Measurements from ENCODE around the gene ZNF492.
"Not testable (repeated sequence)": the region's sequence is repeated elsewhere in the genome, so short reads cannot be mapped to it uniquely, and the experiment has no call there.

Gene ZNF492

DNA sequence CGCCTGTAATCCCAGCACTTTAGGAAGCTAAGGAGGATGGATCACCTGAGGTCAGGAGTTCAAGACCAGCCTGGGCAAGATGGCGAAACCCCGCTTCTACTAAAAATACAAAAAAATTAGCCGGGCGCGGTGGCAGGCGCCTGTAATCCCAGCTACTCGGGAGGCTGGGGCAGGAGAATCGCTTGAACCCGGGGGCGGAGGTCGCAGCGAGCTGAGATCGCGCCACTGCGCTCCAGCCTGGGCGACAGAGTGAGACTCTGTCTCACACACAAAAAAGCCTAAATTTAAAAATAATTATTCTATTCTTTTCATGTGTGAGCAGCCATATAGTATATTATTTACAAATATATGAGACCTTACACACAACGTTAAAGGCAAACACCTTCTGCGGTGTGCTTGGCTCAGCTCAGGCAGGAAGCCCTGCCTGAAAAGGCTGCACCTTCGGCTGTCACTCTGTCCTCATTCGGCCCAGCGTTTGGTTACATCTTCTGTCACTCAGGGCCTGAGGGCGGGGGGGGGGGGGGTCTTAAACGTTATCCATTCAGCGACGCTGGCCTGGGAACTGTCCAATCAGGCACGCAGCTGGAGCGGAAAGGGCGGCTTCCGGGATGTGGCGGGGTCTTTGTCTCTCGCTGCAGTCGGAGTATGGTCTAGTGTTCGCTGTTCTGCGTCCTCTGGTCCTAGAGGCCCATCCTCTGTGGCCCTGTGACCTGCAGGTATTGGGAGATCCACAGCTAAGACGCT lies at the start of gene ZNF492:
Gene ZNF492, plus strand, starts transcription at position 619 of the 744 bp plus-strand sequence. CDS start 19,076 bp downstream, outside the sequence.
- DNase-seq (ENCODE audit: low spot score), result peak; percentile 93

DNA sequence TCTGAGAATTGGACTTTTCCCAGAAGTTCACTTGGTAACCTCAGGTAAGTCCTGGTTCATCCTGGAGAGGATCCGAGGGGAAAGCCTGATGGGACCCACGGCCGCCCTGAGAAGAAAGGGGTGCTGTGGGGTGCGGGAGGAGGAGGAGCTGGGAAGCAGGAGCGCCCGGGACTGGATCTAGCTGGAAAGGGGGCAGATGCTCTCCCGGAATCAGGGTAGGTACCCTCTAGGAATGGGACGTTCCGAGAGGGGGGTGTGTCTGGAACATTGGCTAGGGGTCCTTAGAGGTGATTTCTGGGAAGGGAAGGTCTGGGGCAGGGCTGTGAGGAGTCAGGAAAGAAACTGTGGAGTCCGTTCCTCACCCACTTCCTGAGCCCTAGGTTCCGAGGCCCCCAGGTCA lies 38.7 kb upstream of the ZNF492 start:
- no peak for DNase-seq (ENCODE audit: low spot score)

DNA sequence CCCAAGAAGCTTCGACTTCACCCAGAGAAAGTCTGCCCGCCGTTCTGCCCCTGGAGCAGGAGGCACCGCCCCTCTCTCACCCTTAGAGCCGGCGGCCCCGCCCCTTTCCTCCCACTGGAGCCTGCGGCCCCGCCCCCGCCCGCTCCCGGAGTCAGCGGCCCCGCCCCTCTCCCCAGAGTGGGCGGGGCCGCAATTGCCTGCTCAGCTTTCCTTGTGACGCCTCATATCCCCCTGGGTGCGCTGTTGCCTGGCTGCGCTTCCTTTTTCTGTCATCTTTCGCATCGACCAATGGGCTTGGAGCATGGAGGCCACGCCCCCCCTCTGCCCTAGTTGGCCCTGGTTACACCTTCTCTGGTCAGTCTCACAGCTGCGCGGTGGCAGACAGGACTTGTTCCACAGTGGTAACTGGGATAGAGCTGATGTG lies 38.2 kb upstream of the ZNF492 start:
- DNase-seq (ENCODE audit: low spot score), result peak; percentile 45

DNA sequence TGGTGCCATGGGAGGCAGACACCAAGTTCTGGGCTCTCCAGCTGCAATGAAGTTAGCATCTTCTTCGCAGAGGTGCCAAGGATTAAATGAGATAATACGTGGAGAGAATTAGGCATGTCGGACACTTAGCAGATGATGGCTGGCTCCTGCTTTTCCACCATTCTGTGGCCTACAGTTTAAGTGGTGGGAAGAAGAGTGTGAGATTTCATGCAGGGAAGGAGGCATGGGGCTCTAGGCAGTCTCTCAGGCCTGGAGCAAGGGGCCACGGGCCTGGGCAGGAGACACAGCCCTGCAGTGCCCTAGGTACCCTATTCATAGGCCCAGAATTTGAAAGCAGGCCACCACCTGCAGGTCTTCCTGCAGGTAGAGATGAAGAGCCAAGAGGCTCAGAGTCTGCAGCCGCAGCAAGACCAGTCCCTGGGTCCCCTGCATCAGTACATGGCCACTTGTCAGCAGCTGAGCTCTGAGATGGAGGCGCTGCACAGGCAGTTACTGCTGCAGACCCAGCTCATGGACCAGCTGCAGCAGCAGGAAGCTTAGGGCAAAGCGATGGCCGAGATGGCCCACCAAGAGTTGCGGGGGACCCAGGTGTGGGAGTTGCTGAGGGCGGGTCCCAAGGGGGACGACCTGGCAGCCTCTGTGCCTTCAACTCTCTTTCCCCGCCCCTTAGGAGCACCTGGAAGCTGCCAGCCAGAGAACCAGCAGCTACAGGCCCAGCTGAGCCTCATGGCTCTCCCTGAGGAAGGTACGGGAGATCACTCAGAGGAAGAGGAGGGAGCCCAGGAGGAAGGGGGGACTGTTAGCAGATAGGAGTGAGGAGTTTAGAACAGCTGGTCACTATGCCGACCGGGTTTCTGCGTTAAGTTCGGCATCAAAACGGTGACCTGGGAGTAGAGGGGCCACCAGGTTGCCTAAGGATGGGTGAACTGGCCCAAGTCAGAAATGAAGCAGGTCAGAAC lies 33.2 kb upstream of the ZNF492 start:
- no peak for DNase-seq (ENCODE audit: low spot score)

DNA sequence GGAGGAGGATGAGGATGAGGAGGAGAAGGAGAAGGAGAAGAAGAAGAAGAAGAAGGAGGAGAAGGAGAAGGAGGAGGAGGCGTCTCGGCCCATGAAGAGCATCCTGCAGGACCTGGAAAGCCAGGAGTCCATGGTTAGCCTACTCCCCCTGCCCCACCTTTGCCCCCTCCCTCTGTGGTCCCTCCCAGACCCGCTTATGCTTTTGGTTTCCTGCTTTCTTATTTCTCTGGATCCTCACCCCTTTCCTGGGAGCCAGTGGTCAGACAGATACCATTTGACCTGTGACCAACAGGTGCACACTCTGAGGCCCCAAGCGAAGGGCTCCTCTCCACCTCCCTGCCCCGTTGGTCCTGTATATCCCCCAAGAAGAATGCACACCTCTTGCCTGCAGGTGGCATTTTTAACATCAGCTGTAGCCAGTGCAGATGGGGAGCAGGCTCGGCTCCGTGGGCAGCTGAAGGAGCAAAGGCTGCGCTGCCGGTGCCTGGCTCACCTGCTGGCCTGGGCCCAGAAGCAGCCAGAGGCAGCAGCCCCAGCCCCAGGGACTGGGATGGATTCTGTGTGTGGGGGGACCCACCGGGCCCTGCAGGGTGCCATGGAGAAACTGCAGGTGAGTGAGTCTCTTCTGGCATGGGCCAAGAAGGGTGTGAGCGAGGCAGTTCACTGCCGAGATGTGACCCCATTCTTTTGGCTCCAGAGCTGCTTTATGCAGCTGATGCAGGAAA lies 32.1 kb upstream of the ZNF492 start:
- no peak for DNase-seq (ENCODE audit: low spot score)

DNA sequence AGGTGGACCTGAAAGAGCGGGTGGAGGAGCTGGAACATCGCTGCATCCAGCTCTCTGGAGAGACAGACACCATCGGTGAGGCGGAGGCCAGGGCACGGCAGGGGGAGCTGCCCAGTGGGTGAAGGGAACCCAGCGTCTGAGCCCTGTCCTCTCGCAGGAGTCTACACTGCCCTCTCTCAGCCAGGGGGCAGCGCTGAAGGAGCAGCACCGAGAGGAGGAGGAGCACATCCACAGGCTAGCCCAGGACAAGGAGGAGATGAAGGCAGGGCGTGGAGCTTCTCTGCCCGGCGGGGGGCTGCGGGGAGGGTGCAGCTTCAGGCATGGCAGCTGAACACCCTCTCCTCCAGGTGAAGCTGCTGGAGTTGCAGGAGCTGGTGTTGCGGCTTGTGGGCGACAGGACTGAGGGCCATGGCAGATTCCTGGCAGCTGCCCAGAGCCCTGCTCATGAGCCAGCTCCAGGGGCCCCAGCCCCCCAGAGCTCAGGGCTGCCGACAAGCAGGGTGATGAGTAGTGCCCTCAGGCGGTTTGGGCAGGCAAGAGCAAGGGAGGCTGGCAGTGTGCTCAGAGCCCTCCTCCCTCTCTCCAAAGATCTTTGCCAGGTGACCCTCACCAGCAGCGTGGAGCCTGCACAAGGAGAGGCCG lies 31.4 kb upstream of the ZNF492 start:
- DNase-seq (ENCODE audit: low spot score), result no peak

DNA sequence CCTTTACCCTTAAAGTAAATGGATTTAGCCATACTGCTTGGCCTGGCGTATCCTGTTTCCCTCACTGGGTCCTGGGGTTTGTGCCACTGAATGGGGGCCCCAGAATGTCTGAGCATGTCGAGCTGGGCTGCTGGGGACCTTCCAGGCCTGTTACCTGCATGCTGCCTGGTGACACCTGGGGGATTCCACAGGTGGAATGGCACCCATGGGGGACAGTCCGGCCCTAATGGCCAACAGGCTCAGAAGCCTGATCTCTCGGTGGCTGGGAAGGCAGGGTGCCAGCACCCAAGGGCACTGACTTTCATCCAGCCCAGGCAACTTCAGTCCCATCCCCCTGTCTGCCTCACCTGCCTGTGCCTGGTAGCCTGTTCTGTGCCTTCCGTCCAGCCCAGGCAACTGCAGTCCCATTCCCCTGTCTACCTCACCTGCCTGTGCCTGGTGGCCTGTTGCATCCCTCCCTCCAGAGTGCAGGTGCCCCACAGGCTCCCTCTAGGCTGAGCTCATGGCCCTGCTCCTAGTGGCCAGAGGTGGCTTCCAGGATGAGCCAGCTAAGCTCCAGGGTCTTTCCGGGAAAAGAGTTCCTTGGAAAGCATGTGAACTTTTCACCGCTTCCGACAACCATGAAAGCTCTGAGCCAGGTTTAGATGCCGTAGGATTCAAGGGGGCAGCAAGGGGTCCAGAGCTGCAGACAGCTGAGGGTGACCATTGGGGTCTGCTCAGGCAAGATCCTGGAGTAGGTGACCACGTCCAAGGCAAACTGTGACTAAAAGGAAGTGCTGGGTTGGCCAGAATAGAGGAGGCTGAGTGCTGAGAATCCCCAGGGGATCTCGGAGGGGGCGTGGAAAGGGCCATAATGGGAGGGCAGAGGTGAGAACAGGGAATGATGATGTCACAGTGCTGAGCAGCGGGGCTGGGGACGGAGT lies 30.3 kb upstream of the ZNF492 start:
- DNase-seq (ENCODE audit: low spot score), result no peak

DNA sequence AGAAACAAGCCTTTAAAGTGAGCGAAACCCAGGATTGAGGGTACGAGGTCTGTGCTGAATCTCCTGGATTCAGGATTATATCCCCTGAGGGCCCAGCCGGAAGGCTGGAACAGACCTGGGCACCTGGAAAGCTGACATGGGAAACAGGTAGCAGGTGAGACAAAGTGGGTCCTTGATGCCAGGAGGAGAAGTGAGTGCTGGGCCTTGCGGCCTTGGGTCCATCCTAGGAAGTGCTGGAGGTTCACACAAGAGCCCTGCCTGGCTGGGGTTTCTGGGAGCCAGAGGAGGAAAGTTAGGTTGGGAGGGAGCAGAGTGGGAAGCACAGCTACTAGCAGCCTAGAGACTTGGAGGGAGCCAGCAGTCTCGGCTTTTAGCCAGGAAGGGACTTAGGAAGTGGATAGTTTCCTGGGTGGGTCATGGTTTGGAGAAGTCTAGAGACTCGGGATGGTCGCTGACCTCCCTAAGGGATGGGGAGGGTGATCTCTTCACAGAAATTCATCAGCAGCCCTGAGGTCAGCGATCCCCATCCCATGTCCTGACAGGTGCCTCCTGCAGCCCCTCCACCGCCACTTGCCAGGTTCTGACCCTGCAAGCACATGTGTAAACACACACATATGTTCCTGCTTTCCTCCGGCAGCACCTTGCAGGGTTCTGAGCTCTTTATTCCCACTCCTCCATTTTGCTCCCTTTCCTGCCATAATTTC lies 29.4 kb upstream of the ZNF492 start:
- DNase-seq (ENCODE audit: low spot score), result no peak

DNA sequence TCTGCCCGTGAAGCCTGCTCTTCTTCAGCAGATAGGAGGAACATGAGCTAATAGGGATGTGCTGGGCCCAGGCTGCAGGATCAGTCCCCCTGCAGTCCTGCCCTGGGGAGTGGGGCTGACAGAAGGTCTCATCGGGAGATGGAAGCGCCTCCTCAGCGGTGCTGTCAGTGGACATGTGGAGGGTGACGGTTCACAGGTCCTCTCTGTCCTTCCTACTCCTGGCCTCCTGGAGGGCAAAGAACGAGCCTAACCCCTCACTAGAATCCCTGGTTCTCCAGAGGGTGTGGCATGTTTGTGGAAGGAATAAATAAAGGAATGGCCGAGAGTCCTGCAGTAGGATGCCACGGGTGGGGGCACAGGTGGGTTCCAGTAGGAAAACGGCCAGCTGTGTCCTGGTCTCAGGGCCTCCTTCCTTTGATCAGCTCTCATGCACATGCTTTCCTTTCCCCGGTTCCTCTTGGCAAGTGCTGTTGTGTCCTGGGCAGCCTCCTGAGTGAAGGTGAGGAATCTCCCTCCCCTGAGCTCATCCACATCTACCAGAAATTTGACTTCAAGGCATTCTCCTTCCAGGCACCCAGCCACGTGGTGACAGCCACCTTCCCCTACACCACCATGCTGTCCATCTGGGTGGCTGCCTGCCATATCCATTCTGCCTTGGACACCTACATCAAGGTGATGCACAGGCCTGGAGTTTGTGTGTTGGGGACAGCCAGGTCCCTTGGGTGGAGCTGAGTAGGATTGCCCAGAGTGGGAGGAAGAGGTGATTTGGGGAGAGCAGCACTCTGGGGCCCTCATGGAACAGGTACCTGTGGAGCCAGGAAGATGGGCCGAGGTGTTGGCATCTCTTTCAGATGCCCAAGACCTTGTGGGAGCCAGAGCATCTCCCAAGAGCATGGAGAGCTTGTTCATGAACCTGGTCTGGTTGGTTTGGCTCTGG lies 28.6 kb upstream of the ZNF492 start:
- DNase-seq (ENCODE audit: low spot score), result no peak

DNA sequence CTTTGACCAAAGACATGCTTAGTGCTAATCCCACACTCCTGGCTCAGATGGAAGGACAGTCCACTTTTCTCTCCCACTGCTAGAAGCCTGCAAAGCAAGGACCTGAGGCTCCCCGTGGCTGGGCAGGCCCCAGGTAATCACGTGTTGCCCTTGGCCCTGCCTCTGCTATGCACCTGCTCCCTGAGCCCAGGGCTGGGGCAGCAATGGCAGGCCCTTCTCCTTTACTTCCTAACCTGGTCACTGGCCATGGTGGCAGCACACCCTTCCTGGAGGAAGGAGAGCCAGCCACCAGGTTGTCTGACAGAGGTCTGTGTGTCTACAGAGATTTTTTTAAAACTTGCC lies 27.9 kb upstream of the ZNF492 start:
- no peak for DNase-seq (ENCODE audit: low spot score)

DNA sequence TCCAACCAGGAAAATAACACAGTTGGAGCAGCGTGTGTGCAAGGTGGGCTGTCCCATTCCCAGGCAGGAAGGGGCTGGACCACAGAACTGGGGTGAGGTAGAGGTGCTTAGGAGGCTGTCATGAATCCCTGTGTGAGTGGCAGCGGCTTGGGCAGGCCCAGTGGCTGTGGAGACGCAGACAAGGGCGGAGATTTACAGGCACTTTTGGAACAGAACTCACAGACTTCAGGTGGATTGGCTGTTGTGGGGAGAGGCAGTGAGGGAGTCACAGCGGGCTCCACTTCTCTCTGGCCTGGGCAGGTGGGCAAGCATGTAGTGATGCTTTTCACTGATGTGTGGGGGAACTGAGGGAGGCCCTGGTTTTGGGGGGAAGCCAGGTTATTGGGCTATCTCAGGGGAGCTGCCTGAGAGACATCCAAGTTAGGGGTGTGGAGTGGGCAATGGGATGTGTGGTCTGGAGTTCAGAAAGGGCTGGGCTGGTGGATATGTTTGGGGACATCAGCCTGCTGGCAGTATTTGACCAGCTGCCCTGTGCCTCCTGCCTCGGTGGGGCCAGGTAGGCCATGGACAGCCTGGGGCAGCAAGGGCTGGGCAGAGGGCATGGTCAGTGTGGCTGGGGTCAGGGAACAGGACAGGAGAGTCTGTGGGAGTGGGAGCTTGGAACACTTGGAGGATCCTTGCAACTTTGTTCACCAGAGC lies 27.0 kb upstream of the ZNF492 start:
- DNase-seq (ENCODE audit: low spot score), result no peak

DNA sequence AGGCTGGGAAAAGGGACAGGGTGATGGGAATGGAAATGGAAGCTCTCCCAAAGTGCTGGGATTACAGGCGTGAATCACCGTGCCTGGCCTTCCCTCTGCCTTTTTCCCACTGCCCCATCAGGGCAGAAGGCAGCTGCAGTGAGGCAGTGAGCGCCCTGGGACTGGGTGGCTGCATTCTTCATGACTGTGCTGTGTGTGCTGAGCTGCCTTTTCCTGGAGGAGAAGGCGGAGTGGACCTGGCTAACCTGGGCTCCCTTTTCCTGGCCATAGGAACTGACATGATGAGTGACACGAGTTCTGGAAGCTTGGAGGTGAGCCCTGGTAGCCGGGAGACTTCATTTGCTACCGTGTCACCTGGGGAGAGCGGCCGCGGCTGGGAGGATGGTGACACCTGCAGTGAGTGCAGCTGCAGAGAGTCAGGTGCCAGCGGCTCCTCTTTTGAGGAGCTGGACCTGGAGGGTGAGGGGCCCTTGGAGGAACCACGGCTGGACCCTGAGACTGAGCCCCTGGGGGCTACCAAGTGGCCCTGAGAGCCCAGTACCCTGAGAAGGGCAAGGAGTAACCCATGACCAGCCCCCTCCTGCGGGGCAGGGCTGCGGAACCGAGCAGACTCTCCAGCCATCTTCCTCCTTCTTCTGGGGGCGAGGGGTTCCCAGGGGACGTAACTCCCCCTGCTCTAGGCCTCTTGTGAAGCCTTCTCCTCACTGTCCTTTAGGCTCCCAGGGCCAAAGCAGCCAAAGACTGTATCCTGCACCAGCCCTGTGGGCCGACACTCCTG lies 26.3 kb upstream of the ZNF492 start:
- DNase-seq (ENCODE audit: low spot score), result no peak

DNA sequence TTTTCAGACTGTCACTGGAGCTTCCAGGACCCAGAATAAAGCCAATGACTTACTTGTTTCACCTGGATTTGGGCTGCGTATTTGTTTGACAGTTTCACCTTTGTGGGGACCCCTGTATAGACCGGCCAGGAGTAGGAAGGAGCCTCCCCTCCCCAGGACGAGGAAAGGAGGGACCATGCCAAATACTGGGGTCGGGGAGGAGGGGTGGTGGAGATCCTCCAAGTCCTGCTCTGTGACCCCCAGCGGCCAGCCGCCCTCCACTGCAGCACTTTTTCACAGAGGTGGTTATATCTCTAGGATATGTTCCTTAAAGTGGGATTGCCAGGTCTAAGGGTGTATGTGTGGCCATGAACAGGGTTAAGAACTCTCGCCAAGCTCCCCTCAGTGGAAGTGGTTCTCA lies 25.7 kb upstream of the ZNF492 start:
- no peak for DNase-seq (ENCODE audit: low spot score)

DNA sequence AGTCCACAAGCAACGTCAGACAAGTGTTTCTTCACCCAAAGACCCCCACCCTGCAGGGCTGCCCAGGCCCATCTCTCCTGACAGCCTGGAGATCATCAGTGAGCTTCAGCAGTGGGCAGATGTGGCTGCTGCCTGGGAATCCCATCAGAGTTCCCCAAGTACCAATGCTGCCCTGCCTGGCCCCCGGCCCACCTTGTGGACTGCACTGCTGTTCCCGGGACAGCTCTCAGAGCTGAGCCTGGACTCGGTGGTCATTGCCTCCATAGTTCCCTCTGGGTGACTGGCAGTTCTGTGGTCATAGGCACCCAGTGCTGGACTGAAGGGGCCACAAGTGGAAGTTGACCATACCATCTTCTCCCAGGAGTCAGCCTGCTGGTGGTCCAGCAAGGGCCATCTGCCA lies 24.5 kb upstream of the ZNF492 start:
- no peak for DNase-seq (ENCODE audit: low spot score)

DNA sequence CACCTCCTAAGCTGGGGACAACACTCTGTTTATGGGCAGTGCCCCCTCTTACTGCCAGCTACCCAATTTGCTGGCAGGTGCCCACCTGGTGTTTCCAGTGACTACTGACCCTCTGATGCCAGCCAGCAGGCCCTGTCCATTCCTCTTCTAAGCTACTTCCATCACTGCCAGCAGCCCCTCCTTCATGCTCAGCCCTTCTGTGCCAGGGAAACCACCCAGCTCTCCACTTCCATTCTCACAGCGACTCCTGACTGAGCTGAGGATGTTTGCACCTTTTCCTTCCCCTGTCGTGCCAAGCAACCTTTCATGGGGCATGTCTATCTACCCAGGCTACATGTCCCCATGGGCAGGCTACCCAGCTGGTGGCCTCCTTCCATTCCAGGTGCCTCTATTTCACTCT lies 24.0 kb upstream of the ZNF492 start:
- DNase-seq (ENCODE audit: low spot score), result no peak

DNA sequence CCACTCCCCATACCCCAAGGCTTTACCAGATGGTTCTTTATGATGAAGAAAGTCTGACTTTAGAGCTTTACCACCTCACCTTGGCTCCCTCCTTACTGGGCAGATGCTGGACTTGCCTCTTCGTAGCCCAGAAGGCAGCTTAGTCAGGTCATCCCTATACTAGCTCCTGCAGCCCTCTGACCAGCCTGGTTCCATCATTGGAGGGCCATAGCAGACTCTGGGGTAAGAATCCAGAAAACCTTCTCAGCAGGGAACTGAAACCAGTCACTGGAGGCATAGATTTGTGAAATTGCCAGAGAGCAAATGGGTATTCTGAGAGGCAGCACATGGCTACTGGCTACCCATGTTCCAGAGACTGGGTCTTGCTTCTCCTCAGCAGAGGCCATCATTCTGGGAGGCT lies 21.8 kb upstream of the ZNF492 start:
- DNase-seq (ENCODE audit: low spot score), result no peak

DNA sequence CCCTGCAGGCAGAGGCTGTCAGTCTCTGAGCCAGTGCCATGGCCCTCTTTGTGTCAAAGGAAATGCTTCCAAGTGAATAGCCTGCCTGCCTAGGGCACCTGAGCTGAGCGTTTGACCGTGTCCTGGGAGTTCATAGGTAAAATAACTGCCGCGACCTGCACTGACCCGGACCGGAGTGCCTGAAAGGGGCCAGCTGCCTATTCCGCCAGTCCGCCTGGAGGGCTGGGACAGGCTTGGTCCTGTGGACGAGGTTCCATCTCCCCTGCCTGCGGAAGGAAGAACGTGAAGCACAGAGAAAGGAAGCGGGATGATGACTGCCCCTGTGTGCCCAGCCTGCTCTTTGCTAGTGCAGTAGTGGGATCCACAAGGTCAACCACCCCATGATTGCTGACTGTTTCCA lies 17.5 kb upstream of the ZNF492 start:
- DNase-seq (ENCODE audit: low spot score), result no peak

DNA sequence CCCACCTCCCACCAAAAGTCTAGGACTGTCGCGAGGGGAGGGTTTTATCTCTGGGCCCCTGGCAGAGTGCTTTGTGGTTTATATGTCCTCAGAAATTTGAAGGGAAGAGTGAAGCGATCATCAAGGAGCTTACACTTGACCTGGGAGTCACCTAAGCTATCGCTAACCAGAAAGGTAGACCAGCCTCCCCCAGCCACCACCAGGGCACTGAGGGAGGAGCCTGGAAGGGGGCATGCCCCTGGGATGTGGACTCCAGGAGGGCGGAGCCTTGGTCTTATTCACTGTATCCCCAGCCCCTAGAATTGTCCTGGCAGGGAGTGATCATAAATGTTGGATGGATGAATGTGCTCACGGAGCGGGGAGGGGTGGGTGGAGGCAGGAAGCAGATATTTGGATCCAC lies 16.9 kb upstream of the ZNF492 start:
- not testable (repeated sequence) for DNase-seq (ENCODE audit: low spot score)
